Neuronal stem cell (in vitro differentiated cells): ENCODE data around the gene KNOP1.

ENCODE experiments used
- DNase-seq: peaks from one replicate; pipeline ENCODE4 v3.0.0-alpha.2; 2013; ENCODE audit warnings: low spot score
- H2AFZ ChIP-seq: one replicate; pipeline ENCODE4 v1.6.1; 2013; ENCODE audit warnings: mild to moderate bottlenecking, low read length, inconsistent platforms
- H2AK5ac ChIP-seq: 2 replicates; pipeline ENCODE4 v1.6.1; 2013; ENCODE audit warnings: low read depth, mild to moderate bottlenecking, inconsistent platforms, low read length, moderate library complexity, mixed read lengths
- H2BK120ac ChIP-seq: 2 replicates; pipeline ENCODE4 v1.6.1; 2013; ENCODE audit warnings: low read depth, mild to moderate bottlenecking, inconsistent platforms, low read length, moderate library complexity, mixed read lengths
- H2BK12ac ChIP-seq: one replicate; pipeline ENCODE4 v1.6.1; 2013; ENCODE audit warnings: low read length, inconsistent platforms
- H2BK15ac ChIP-seq: 2 replicates; pipeline ENCODE4 v1.6.1; 2013; ENCODE audit warnings: mild to moderate bottlenecking, low read length, inconsistent platforms, mixed read lengths
- H2BK5ac ChIP-seq: one replicate; pipeline ENCODE4 v1.6.1; 2013; ENCODE audit warnings: inconsistent platforms, mild to moderate bottlenecking, low read length, moderate library complexity
- H3K14ac ChIP-seq: one replicate; pipeline ENCODE4 v1.6.1; 2013; ENCODE audit warnings: low read length, inconsistent platforms
- H3K18ac ChIP-seq: 2 replicates; pipeline ENCODE4 v1.6.1; 2013; ENCODE audit warnings: low read length, inconsistent platforms
- H3K23ac ChIP-seq: 2 replicates; pipeline ENCODE4 v1.6.1; 2013; ENCODE audit warnings: low read depth, mild to moderate bottlenecking, mixed read lengths, low read length, inconsistent platforms; ENCODE audit not compliant: poor library complexity
- H3K27ac ChIP-seq: replicated peaks from 3 replicates; pipeline ENCODE4 v1.5.1; 2013; ENCODE audit warnings: low read length, inconsistent platforms
- H3K27me3 ChIP-seq, 3 experiments: 2 replicates each; pipeline ENCODE4 v1.6.1; 2013; ENCODE audit warnings: low read length in 3 of 3, mild to moderate bottlenecking in 2 of 3, inconsistent platforms in 1 of 3, low read depth in 1 of 3, mixed read lengths in 1 of 3, moderate library complexity in 1 of 3; ENCODE audit not compliant: control insufficient read depth in 3 of 3, insufficient read depth in 3 of 3
- H3K36me3 ChIP-seq, 2 donors: replicated peaks in 1 of 2; 2 replicates each; pipeline ENCODE4 v1.6.1; 2013; ENCODE audit warnings: low read length in 2 of 2; ENCODE audit not compliant: control insufficient read depth in 2 of 2, insufficient read depth in 2 of 2
- H3K4ac ChIP-seq: 2 replicates; pipeline ENCODE4 v1.6.1; 2013; ENCODE audit warnings: inconsistent platforms, mild to moderate bottlenecking, low read length, moderate library complexity
- H3K4me1 ChIP-seq, 2 donors: 1 replicate in 1 of 2; 2 replicates in 1 of 2; pipeline ENCODE4 v1.6.1; 2013; ENCODE audit warnings: low read length in 2 of 2, low read depth in 1 of 2; ENCODE audit not compliant: control insufficient read depth in 2 of 2, insufficient read depth in 1 of 2
- H3K4me2 ChIP-seq: one replicate; pipeline ENCODE4 v1.6.1; 2013; ENCODE audit warnings: mild to moderate bottlenecking, low read length, inconsistent platforms; ENCODE audit not compliant: insufficient read depth, poor library complexity, severe bottlenecking
- H3K4me3 ChIP-seq, 2 donors: 2 replicates each; pipeline ENCODE4 v1.5.1; 2013; ENCODE audit warnings: low read length in 2 of 2, mild to moderate bottlenecking in 2 of 2, inconsistent platforms in 1 of 2, moderate library complexity in 1 of 2
- H3K79me1 ChIP-seq: one replicate; pipeline ENCODE4 v1.6.1; 2013; ENCODE audit warnings: low read depth, mild to moderate bottlenecking, inconsistent platforms, low read length, moderate library complexity
- H3K9ac ChIP-seq: one replicate; pipeline ENCODE4 v1.6.1; 2013; ENCODE audit warnings: mild to moderate bottlenecking, low read depth, low read length, inconsistent platforms; ENCODE audit not compliant: poor library complexity
- H3K9me3 ChIP-seq, 2 donors: replicated peaks in 1 of 2; 2 replicates each; pipeline versions ENCODE3 to v1.6.1; 2013; ENCODE audit warnings: low read length in 2 of 2, mild to moderate bottlenecking in 2 of 2, inconsistent platforms in 1 of 2, low read depth in 1 of 2, mixed read lengths in 1 of 2, moderate library complexity in 1 of 2; ENCODE audit not compliant: control insufficient read depth in 2 of 2, insufficient read depth in 1 of 2
- H4K8ac ChIP-seq: one replicate; pipeline ENCODE4 v1.6.1; 2013; ENCODE audit warnings: low read depth, mild to moderate bottlenecking, inconsistent platforms, low read length, moderate library complexity
- H4K91ac ChIP-seq: one replicate; pipeline ENCODE4 v1.6.1; 2013; ENCODE audit warnings: low read length, low read depth, mild to moderate bottlenecking, inconsistent platforms; ENCODE audit not compliant: poor library complexity
- WGBS, 2 donors: extraction: QIAGEN DNeasy Blood & Tissue Kit; methylation state at CpG; one replicate each; pipeline ENCODE4 v1.1.7; 2013; ENCODE audit warnings: missing lambda C conversion rate in 2 of 2, mixed read lengths in 1 of 2; ENCODE audit not compliant: insufficient read length in 2 of 2, insufficient replicate concordance in 1 of 2; ENCODE audit errors: extremely low coverage in 2 of 2; 5-methylcytosine and 5-hydroxymethylcytosine counted together

Gene KNOP1

DNA sequence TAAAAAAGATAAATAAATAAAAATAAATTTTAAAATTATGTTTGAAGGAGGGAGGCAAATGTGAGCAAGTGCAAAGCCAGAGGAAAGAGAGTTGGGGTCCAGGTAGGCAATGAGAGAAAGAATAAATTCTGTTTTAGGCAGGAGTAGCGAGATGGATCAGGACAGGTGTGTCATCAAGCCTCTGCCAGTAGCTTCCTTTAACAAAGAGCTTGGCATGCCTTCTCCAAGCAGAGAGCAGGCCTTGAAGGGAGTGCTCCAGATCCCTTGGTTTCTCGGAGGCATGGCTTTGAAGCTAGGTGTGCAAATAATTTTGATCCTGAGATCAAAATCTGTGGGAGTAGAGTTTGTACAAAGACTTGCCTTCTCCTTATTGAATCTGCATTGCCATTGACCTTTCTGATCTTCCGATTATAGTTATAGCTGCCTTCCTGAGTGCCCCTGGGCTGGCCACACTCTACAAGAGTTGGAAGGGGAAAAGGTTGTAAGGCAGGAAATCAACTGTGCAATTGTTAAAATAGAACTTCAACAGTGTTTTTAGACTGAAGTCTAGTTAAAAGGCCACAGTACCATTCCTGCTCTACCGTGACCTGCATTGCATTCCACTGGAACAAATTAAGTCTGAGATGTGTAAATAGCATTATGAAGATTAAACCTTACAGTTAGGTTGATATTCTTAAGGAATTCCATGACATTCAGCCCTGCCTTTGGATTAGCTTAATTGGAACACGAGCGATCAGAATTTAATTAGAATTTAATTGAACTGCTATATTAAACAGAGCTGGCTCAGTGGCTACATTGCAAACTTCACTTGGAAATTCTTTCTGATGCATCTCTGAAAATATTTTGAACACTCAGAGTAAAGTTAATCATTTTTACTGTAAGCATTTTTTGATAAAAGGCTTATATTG lies 33.7 kb upstream of the KNOP1 start:
- H2BK5ac ChIP-seq: no peak overlapping the region
- no peak overlapping the region for H4K91ac ChIP-seq
- no peak overlapping the region for H3K4me2 ChIP-seq
- peaks cover 0 to 2% of the 10 kb centered on the region in 2 donors for H3K36me3 ChIP-seq
- no peak overlapping the region for H3K23ac ChIP-seq
- no peak overlapping the region for H3K9ac ChIP-seq
- no peak overlapping the region for H3K27ac ChIP-seq
- no peak overlapping the region for H2AFZ ChIP-seq
- no peak overlapping the region for H3K4ac ChIP-seq
- H3K4me1 ChIP-seq: peaks cover 4 to 8% of the 10 kb centered on the region in 2 donors
- no peak overlapping the region for H2AK5ac ChIP-seq
- H2BK12ac ChIP-seq: no peak overlapping the region
- H3K18ac ChIP-seq: no peak overlapping the region
- H3K27me3 ChIP-seq: no peaks in the 10 kb centered on the region
- H3K79me1 ChIP-seq: no peaks in the 10 kb centered on the region
- H3K9me3 ChIP-seq: no peaks in the 10 kb centered on the region
- no peak overlapping the region for H2BK15ac ChIP-seq
- H4K8ac ChIP-seq: no peak overlapping the region
- H2BK120ac ChIP-seq: no peak overlapping the region
- H3K14ac ChIP-seq: no peak overlapping the region
- no peak for DNase-seq
- H3K4me3 ChIP-seq: no peak overlapping the region
- WGBS, 2 donors: no CpG with 5 or more reads among the region's 6 CpGs

DNA sequence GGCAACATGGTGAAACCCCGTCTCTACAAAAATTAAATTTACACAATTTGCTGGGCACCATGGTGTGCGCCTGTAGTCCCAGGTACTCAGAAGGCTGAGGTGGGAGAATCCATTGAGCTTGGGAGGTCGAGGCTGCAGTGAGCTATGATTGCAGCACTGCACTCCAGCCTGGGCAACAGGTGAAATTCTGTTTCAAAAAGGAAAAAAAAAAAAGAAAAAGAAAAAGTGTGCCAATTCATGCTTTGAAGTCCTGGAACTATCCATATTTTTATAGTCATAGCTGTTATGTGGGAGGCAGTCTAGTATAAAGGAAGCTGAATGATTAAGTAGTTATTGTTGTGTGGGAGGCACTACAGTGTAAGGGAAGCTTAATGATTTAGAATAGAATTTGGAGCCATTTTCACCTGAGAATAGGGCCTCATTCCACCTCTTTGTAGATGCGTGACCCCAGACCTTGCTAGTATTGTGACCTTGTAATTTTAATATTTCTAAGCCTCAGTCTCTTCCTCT lies 31.6 kb upstream of the KNOP1 start:
- no peaks in the 10 kb centered on the region for H3K9me3 ChIP-seq
- WGBS, 2 donors: no CpG with 5 or more reads among the region's 4 CpGs
- no peak overlapping the region for H3K27ac ChIP-seq
- H3K4me3 ChIP-seq: no peak overlapping the region
- H2BK5ac ChIP-seq: no peak overlapping the region
- H2BK15ac ChIP-seq: no peak overlapping the region
- no peak overlapping the region for H3K18ac ChIP-seq
- no peak overlapping the region for H2AFZ ChIP-seq
- peaks cover 8 to 25% of the 10 kb centered on the region in 2 donors for H3K4me1 ChIP-seq
- no peak overlapping the region for H4K8ac ChIP-seq
- H2AK5ac ChIP-seq: no peak overlapping the region
- H3K9ac ChIP-seq: no peak overlapping the region
- no peak overlapping the region for H2BK120ac ChIP-seq
- DNase-seq: no peak
- peaks cover 0 to 2% of the 10 kb centered on the region in 2 donors for H3K36me3 ChIP-seq
- no peaks in the 10 kb centered on the region for H3K79me1 ChIP-seq
- H3K23ac ChIP-seq: no peak overlapping the region
- no peak overlapping the region for H2BK12ac ChIP-seq
- H3K4me2 ChIP-seq: no peak overlapping the region
- no peak overlapping the region for H3K4ac ChIP-seq
- H3K27me3 ChIP-seq: no peaks in the 10 kb centered on the region
- no peak overlapping the region for H4K91ac ChIP-seq
- H3K14ac ChIP-seq: no peak overlapping the region

DNA sequence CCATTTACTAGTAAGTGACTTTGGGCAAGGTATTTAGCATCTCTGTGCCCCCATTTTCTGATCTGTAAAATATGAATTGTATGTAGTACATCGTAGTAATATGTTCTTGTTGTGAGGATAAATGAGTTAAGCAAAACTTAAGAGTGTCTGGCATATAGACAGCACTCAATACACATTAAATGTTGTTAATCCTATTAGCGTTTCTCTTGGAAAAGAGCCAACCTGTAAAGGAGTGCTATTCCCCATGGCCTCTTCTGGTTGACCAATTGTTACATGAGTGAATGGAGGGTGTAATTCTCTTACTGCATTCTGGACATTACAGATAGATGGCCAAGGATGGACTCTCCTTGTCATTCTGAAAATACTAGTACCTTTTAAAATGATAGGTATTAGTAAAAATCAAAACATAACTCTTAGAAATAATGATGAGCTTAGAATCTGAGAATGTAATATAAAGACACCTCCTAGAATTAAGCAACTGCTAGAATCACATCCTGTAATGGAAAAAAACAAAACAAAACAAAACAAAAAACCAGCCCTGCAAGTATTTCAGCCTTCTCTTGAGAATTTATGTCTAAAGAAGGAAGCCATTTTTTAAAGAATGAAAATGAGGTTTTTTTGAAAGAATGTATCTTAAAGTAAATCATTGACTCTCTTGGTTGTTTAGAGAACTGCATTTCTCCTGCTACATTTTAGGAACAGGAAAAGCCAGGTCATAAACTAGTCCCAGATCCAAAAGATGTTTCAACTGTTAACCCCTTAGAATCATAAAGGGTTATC lies 30.6 kb upstream of the KNOP1 start:
- Histone ChIP-seq H3K9ac (no peak overlapping the region), H2BK120ac (no peak overlapping the region), H3K36me3 (no peaks in the 10 kb centered on the region), H3K79me1 (no peaks in the 10 kb centered on the region), H3K4me1 (peaks cover 11 to 26% of the 10 kb centered on the region in 2 donors), H3K4me3 (no peak overlapping the region), H3K4ac (no peak overlapping the region), H3K4me2 (no peak overlapping the region), H3K23ac (no peak overlapping the region), H4K91ac (no peak overlapping the region), H2BK12ac (no peak overlapping the region), H3K18ac (no peak overlapping the region), H2BK15ac (no peak overlapping the region), H3K27ac (no peak overlapping the region), H4K8ac (no peak overlapping the region), H2AFZ (no peak overlapping the region), H3K14ac (no peak overlapping the region), H3K27me3 (no peaks in the 10 kb centered on the region), H3K9me3 (no peaks in the 10 kb centered on the region), H2BK5ac (no peak overlapping the region), H2AK5ac (no peak overlapping the region)
- no peak for DNase-seq
- no CpG with 5 or more reads among the region's 2 CpGs for WGBS, 2 donors

DNA sequence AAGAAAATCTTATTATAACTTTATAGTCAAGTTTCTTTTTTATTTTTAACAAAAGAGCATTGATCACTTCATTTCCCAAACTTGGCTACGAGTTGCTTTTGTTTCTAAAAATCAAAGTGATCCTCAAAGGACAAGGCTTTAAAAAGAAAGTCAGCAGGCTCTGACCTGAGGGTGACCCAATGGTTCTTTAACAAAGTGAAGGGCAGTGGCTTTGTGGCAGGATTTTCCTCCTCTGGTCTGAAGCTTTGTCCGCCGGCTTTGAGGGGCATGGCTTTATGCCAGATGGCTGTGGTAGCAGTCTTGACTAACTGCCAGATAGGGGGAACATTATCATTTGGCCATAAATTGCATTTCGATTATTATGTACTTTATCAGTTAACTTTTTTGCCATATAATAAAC lies 28.5 kb upstream of the KNOP1 start:
- H3K4me3 ChIP-seq: no peak overlapping the region
- no CpG with 5 or more reads among the region's 4 CpGs for WGBS, 2 donors
- DNase-seq: peak; percentile 63

More for the DNA sequence above, 28.5 kb upstream of the KNOP1 start:
- Histone ChIP-seq H2BK15ac (no peak overlapping the region), H2AK5ac (no peak overlapping the region), H3K27me3 (no peaks in the 10 kb centered on the region), H3K4me2 (no peak overlapping the region), H3K4me1 (peaks cover 16 to 28% of the 10 kb centered on the region in 2 donors), H2AFZ (no peak overlapping the region), H3K18ac (no peak overlapping the region), H3K9me3 (no peaks in the 10 kb centered on the region), H3K4ac (no peak overlapping the region), H2BK120ac (no peak overlapping the region), H3K23ac (no peak overlapping the region), H3K14ac (no peak overlapping the region), H2BK12ac (no peak overlapping the region), H3K36me3 (no peaks in the 10 kb centered on the region), H4K8ac (no peak overlapping the region), H3K9ac (no peak overlapping the region), H3K27ac (no peak overlapping the region), H4K91ac (no peak overlapping the region), H2BK5ac (no peak overlapping the region), H3K79me1 (no peaks in the 10 kb centered on the region)
